Activated B cell treated with CpG ODN at 0.5 μM for 24 hours (primary cell): ENCODE data around the gene PPP4R2. TPM values are rescaled to one million over a fixed set of nuclear protein-coding genes. Genes with fewer than 3 reads are reported as not detected.

Experiments
- ATAC-seq: fragments of 200-7000 bp; cut with Tn5 transposase; one replicate; pipeline ENCODE4 v1.10.0; 2021; ENCODE audit warnings: low read depth, mild to moderate bottlenecking, moderate library complexity
- CTCF ChIA-PET: fragments of 350-600 bp; sonication (Branson Sonifier 250); formaldehyde crosslinking; loops from one replicate; lab custom pipeline; 2021; ENCODE audit warnings: antibody characterized with exemption; lab: Charles Lee
- POLR2A ChIA-PET: fragments of 350-600 bp; sonication (Branson Sonifier 250); formaldehyde crosslinking; loops from one replicate; lab custom pipeline; 2021; ENCODE audit warnings: antibody characterized with exemption; lab: Charles Lee
- DNase-seq: peaks from one replicate; pipeline ENCODE4 v3.0.0; 2022
- H3K27ac Mint-ChIP-seq: one replicate; pipeline ENCODE4 v1.8.0; 2020; ENCODE audit warnings: mixed read lengths
- H3K27me3 Mint-ChIP-seq: one replicate; pipeline ENCODE4 v1.8.0; 2021; ENCODE audit warnings: mixed read lengths
- H3K36me3 Mint-ChIP-seq: one replicate; pipeline ENCODE4 v1.8.0; 2021; ENCODE audit warnings: low read depth, mixed read lengths
- H3K4me1 Mint-ChIP-seq: one replicate; pipeline ENCODE4 v1.8.0; 2021; ENCODE audit warnings: mixed read lengths
- H3K4me3 Mint-ChIP-seq: one replicate; pipeline ENCODE4 v1.8.0; 2020; ENCODE audit warnings: mild to moderate bottlenecking, mixed read lengths
- H3K9me3 Mint-ChIP-seq: one replicate; pipeline ENCODE4 v1.8.0; 2020; ENCODE audit warnings: mixed read lengths
- CTCF ChIP-seq: fragments of 200-600 bp; IDR thresholded peaks from one replicate; pipeline ENCODE4 v1.8.0; 2022; ENCODE audit warnings: antibody characterized with exemption, mild to moderate bottlenecking
- intact Hi-C: fragments of 100-400 bp; cut with micrococcal nuclease; formaldehyde crosslinking; loops from one replicate; pipeline ENCODE4 v1.15.1; 2024
- total RNA-seq: library from RNA; stranded (reverse); gene quantifications from 2 replicates; pipeline ENCODE4 v1.2.3, GENCODE V29; 2022

PPP4R2 gene
- total RNA-seq, 1 donor from 2014 or later: 59.7 TPM

GRCh38 chr3:73007992-73008712 lies 11.5 kb downstream of the PPP4R2 start:
- Mint-ChIP-seq H3K27ac (no peak overlapping the region), H3K27me3 (no peaks in the 10 kb centered on the region), H3K4me3 (no peak overlapping the region), H3K9me3 (no peaks in the 10 kb centered on the region), H3K36me3 (peaks cover 80% of the 10 kb centered on the region), H3K4me1 (peaks cover 47% of the 10 kb centered on the region)
- TF ChIP-seq CTCF: no peak
- ChIA-PET CTCF (no interaction called here), POLR2A (interaction anchor here (0.5 kb wide), 1 partner anchor 8 kb away, joined by 5 read pairs; no protein-coding TSS in a partner anchor)
- no peak for DNase-seq
- intact Hi-C loops: no loop called here
- ATAC-seq: no peak

- ATAC-seq (no peak), DNase-seq (no peak)
- no peaks in the 10 kb centered on the region for H3K9me3 Mint-ChIP-seq
- H3K27ac Mint-ChIP-seq: no peak overlapping the region
- no peak for TF ChIP-seq CTCF
- peaks cover 72% of the 10 kb centered on the region for H3K36me3 Mint-ChIP-seq
- intact Hi-C loops: no loop called here
- ChIA-PET POLR2A (interaction anchor here (0.5 kb wide), 1 partner anchor 7 kb away, joined by 5 read pairs; no protein-coding TSS in a partner anchor), CTCF (no interaction called here)
- no peak overlapping the region for H3K4me3 Mint-ChIP-seq
- peaks cover 50% of the 10 kb centered on the region for H3K4me1 Mint-ChIP-seq
- H3K27me3 Mint-ChIP-seq: no peaks in the 10 kb centered on the region
These were observed 12.4 kb downstream of the PPP4R2 start for GRCh38 chr3:73009008-73009407.

- intact Hi-C loops: no loop called here
- no peak for ATAC-seq
- ChIA-PET POLR2A (no interaction called here), CTCF (no interaction called here)
- peaks cover 49% of the 10 kb centered on the region for H3K4me1 Mint-ChIP-seq
- no peak overlapping the region for H3K27ac Mint-ChIP-seq
- H3K27me3 Mint-ChIP-seq: no peaks in the 10 kb centered on the region
- TF ChIP-seq CTCF: no peak
- no peak for DNase-seq
- no peak overlapping the region for H3K4me3 Mint-ChIP-seq
- no peaks in the 10 kb centered on the region for H3K9me3 Mint-ChIP-seq
- H3K36me3 Mint-ChIP-seq: peaks cover 67% of the 10 kb centered on the region
These were observed 13.1 kb downstream of the PPP4R2 start for GRCh38 chr3:73009750-73010149.

- Mint-ChIP-seq H3K27me3 (no peaks in the 10 kb centered on the region), H3K27ac (no peak overlapping the region), H3K9me3 (no peaks in the 10 kb centered on the region), H3K4me3 (no peak overlapping the region), H3K4me1 (peaks cover 51% of the 10 kb centered on the region), H3K36me3 (peaks cover 66% of the 10 kb centered on the region)
- ChIA-PET CTCF (no interaction called here), POLR2A (no interaction called here)
- DNase-seq (no peak), ATAC-seq (no peak)
- no peak for TF ChIP-seq CTCF
- intact Hi-C loops: no loop called here
These were observed 13.5 kb downstream of the PPP4R2 start for GRCh38 chr3:73010158-73010557.

- Mint-ChIP-seq H3K36me3 (peaks cover 38% of the 10 kb centered on the region), H3K27me3 (no peaks in the 10 kb centered on the region), H3K4me3 (no peak overlapping the region), H3K9me3 (no peaks in the 10 kb centered on the region), H3K27ac (no peak overlapping the region), H3K4me1 (peaks cover 50% of the 10 kb centered on the region)
- CTCF ChIA-PET: no interaction called here
- no peak for ATAC-seq
- intact Hi-C loops: no loop called here
- TF ChIP-seq CTCF: no peak
- DNase-seq: no peak
- POLR2A ChIA-PET: no interaction called here
These were observed 21.7 kb downstream of the PPP4R2 start for GRCh38 chr3:73018298-73018697.
